HepG2 (cell line): Measurements from ENCODE around the gene MIDN. TPM values are rescaled to one million over a fixed set of nuclear protein-coding genes. Genes with fewer than 3 reads are reported as not detected.

Experiments used
- ATAC-seq: fragments of 200-7000 bp; cut with Tn5 transposase; 3 replicates; pipeline ENCODE4 v1.9.1; 2020; ENCODE audit warnings: mild to moderate bottlenecking, moderate library complexity
- BruUV-seq: library from RNA; stranded (reverse); fragments of 400-500 nt; replicated peaks from 2 replicates; lab custom pipeline; 2021; lab: Mats Ljungman, UMichigan
- CTCF ChIA-PET: fragments of 300-600 bp; formaldehyde crosslinking; extraction: SDS; loops from one replicate; lab custom pipeline; 2021; ENCODE audit warnings: low total read pairs, inconsistent platforms, low intra/inter-chr PET ratio; lab: Yijun Ruan, JAX
- POLR2A ChIA-PET: fragments of 350-600 bp; sonication (Branson Sonifier 250); formaldehyde crosslinking; loops from one replicate; lab custom pipeline; 2020; ENCODE audit warnings: antibody characterized with exemption, inconsistent platforms; lab: Yijun Ruan, JAX
- DNase-seq: peaks from one replicate; pipeline ENCODE4 v3.0.0-alpha.2; 2015; ENCODE audit warnings: low spot score
- FAIRE-seq: peaks from 3 replicates; lab custom pipeline; 2011; peaks lifted over from hg19 to GRCh38; lab: Jason Lieb, UNC
- H2AFZ ChIP-seq: one replicate; pipeline ENCODE4 v1.6.1; 2011; ENCODE audit warnings: low read length, inconsistent platforms
- H3K27ac ChIP-seq: fragments of 300-600 bp; 3 replicates; pipeline ENCODE4 v1.8.0; 2011; ENCODE audit warnings: mixed run types, mild to moderate bottlenecking, mixed read lengths, low read length, inconsistent platforms; ENCODE audit not compliant: insufficient read depth; ENCODE audit errors: extremely low read length
- H3K27me3 ChIP-seq, 2 experiments: fragments of 200-600 bp in 1 of 2; 2 replicates in 1 of 2; 3 replicates in 1 of 2; pipeline versions ENCODE4 v1.6.0 to v1.8.0; 2011; ENCODE audit warnings: low read length in 2 of 2, mild to moderate bottlenecking in 2 of 2, moderate library complexity in 2 of 2, inconsistent platforms in 1 of 2; ENCODE audit not compliant: insufficient read depth in 2 of 2, control insufficient read depth in 1 of 2
- H3K36me3 ChIP-seq, 2 experiments: fragments of 200-600 bp in 1 of 2; replicated peaks in 1 of 2; 2 replicates in 1 of 2; 3 replicates in 1 of 2; pipeline versions ENCODE4 v1.5.1 to v1.8.0; 2011; ENCODE audit warnings: low read length in 2 of 2, inconsistent platforms in 1 of 2; ENCODE audit not compliant: insufficient read depth in 2 of 2, control insufficient read depth in 1 of 2
- H3K4me1 ChIP-seq: 2 replicates; pipeline ENCODE4 v1.5.1; 2012; ENCODE audit warnings: low read length, inconsistent platforms; ENCODE audit not compliant: insufficient read depth
- H3K4me2 ChIP-seq: 2 replicates; pipeline ENCODE4 v1.6.0; 2011; ENCODE audit warnings: low read depth, low read length, inconsistent platforms
- H3K4me3 ChIP-seq, 3 experiments: fragments of 200-600 bp in 1 of 3; sonication (generic), shearing (Covaris generic) in 1 of 3; replicated peaks in 1 of 3; 2 replicates each; pipeline ENCODE4 v1.5.1; 2011 to 2016; ENCODE audit warnings: low read length in 3 of 3, inconsistent platforms in 2 of 3, low read depth in 2 of 3, mild to moderate bottlenecking in 2 of 3, control low read depth in 1 of 3, mixed read lengths in 1 of 3; ENCODE audit not compliant: insufficient read depth in 1 of 3
- H3K79me2 ChIP-seq: one replicate; pipeline ENCODE4 v1.6.1; 2011; ENCODE audit warnings: low read length, inconsistent platforms; ENCODE audit not compliant: insufficient read depth
- H3K9ac ChIP-seq: 2 replicates; pipeline ENCODE4 v1.6.0; 2011; ENCODE audit warnings: mild to moderate bottlenecking, low read depth, low read length, inconsistent platforms; ENCODE audit not compliant: insufficient read depth
- H3K9me3 ChIP-seq: 2 replicates; pipeline ENCODE4 v1.5.1; 2012; ENCODE audit warnings: mild to moderate bottlenecking, low read length
- H4K20me1 ChIP-seq: 2 replicates; pipeline ENCODE4 v1.6.0; 2011; ENCODE audit warnings: inconsistent platforms, mild to moderate bottlenecking, low read length, moderate library complexity; ENCODE audit not compliant: insufficient read depth
- CEBPB ChIP-seq: IDR thresholded peaks from 2 replicates; pipeline ENCODE4 v1.6.1; 2011; ENCODE audit warnings: low read depth, low read length, improper control_type of control experiment, borderline replicate concordance
- CEBPG ChIP-seq: IDR thresholded peaks from 2 replicates; pipeline ENCODE4 v1.6.1; 2016
- ISX ChIP-seq: sonication (generic); formaldehyde crosslinking; conservative IDR thresholded peaks from 2 replicates; pipeline ENCODE4 v1.5.0; 2020; ENCODE audit warnings: missing genetic modification reagents
- SPEN ChIP-seq: sonication (generic); formaldehyde crosslinking; IDR thresholded peaks from 2 replicates; pipeline ENCODE4 v1.5.1; 2020; ENCODE audit warnings: low read depth, mild to moderate bottlenecking, missing genetic modification reagents
- TCF7 ChIP-seq: sonication (generic); IDR thresholded peaks from 2 replicates; pipeline ENCODE4 v1.6.1; 2016; ENCODE audit warnings: antibody characterized with exemption, low read depth
- ZBTB7B ChIP-seq: sonication (generic); formaldehyde crosslinking; IDR thresholded peaks from 2 replicates; pipeline ENCODE4 v1.4.0; 2020; ENCODE audit warnings: missing genetic modification reagents
- ZFX ChIP-seq: sonication (generic); formaldehyde crosslinking; IDR thresholded peaks from 2 replicates; pipeline ENCODE4 v1.4.0; 2020; ENCODE audit warnings: mild to moderate bottlenecking, low read depth, missing genetic modification reagents, moderate library complexity
- ZNF605 ChIP-seq: sonication (generic); formaldehyde crosslinking; IDR thresholded peaks from 2 replicates; pipeline ENCODE4 v1.8.0; 2022; ENCODE audit warnings: mild to moderate bottlenecking, missing genetic modification reagents
- ZSCAN21 ChIP-seq: sonication (generic); formaldehyde crosslinking; IDR thresholded peaks from 2 replicates; pipeline ENCODE4 v1.8.0; 2022; ENCODE audit warnings: mild to moderate bottlenecking, missing genetic modification reagents, moderate library complexity, borderline replicate concordance
- WGBS: methylation state at CpG from one replicate; pipeline ENCODE4 v1.1.6; 2017; ENCODE audit warnings: low lambda C conversion rate; 5-methylcytosine and 5-hydroxymethylcytosine counted together
- in situ Hi-C: cut with HindIII; loops from 2 replicates; pipeline ENCODE4 v1.10.0; 2017; ENCODE audit warnings: low pct_unique_long_range_greater_than_20kb; ENCODE audit not compliant: extremely low pct_ligation_motif_present
- intact Hi-C: fragments of 100-400 bp; cut with micrococcal nuclease; formaldehyde crosslinking; loops from one replicate; pipeline ENCODE4 v1.10.0; 2022; ENCODE audit not compliant: unreplicated experiment
- polyA plus RNA-seq, 8 experiments: library from polyadenylated mRNA; depleted of rRNA in 3 of 8; stranded (reverse) in 7 of 8; unstranded in 1 of 8; fragments of >200 nt; fragmentation: Illumina TruSeq in 4 of 8; extraction: Trizol in 4 of 8; gene quantifications; 2 replicates each; pipeline versions ENCODE4 v1.2.1 to v1.2.3, GENCODE V29; 2011 to 2016; ENCODE audit warnings: low read depth in 4 of 8, missing spikeins in 1 of 8, mixed read lengths in 1 of 8; ENCODE audit not compliant: insufficient read depth in 1 of 8
- total RNA-seq, 5 experiments: library from RNA; depleted of rRNA; stranded (reverse); fragments of >200 nt; fragmentation: Illumina TruSeq; extraction: Trizol; gene quantifications; 2 replicates each; pipeline ENCODE4 v1.2.3, GENCODE V29; 2016; ENCODE audit warnings: low read depth in 1 of 5
- TF ChIP-seq, protein P1 (sequence below): sonication (generic); formaldehyde crosslinking; IDR thresholded peaks from 2 replicates; pipeline ENCODE4 v1.5.1; 2020; ENCODE audit warnings: missing genetic modification reagents, mild to moderate bottlenecking, borderline replicate concordance
- TF ChIP-seq, protein P2 (sequence below): sonication (generic); formaldehyde crosslinking; IDR thresholded peaks from 2 replicates; pipeline ENCODE4 v1.5.0; 2020; ENCODE audit warnings: missing genetic modification reagents, mild to moderate bottlenecking, borderline replicate concordance
- TF ChIP-seq, protein P3 (sequence below): sonication (generic); formaldehyde crosslinking; IDR thresholded peaks from 2 replicates; pipeline ENCODE4 v1.5.0; 2020; ENCODE audit warnings: missing genetic modification reagents
- TF ChIP-seq, protein P4 (sequence below): sonication (generic); formaldehyde crosslinking; IDR thresholded peaks from 2 replicates; pipeline ENCODE4 v1.4.0; 2020; ENCODE audit warnings: mild to moderate bottlenecking, missing genetic modification reagents

The MIDN gene
- total and polyA plus RNA-seq, 2 of the 13 experiments (the other 11 are each of a cell fraction or from before 2014, with no cell fraction given): 8.4 to 18.0 TPM

DNA sequence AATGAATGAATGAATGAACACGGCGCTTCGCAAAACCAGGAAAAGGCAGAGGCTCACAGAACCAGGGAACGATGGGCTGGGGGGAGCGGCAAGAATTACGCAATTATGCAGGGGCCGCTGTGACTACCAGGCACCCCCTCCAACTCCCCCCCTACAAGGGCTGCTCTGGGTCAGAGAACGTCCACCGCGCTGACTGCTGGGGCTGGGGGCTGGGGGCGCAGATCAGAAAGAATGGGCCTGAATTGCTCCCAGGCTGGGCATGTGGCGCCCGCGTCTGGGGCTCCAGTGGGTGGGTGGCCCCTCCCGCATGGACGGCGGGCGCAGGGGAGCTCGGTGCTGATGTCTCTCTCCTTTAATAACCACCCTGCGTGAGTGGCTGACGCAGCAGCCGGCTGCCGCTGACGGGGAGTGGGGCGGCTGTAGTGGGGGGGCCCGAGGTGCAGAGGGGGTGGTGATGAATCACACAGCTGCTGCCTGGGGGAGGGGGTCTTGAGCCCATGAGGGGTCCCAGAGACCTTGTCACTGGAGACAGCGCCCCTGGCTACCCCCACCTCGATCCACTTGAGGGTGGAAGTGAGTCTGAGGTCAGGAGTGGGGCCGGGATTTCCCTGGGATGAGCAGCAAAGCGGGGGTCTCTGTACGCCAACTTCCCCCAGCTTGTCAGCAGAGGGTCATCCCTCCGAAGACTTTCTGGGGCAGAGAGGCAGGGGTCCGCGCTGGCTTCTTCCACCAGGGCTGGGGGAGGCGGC, 19.3 kb downstream of the MIDN start (continued):
- TF ChIP-seq CEBPB: peak; percentile 76
- peak; percentile 36; the same call in 1 of the 2 replicates for TF ChIP-seq CEBPG (CRISPR knock-in tag)
- TF ChIP-seq, protein P1, sequence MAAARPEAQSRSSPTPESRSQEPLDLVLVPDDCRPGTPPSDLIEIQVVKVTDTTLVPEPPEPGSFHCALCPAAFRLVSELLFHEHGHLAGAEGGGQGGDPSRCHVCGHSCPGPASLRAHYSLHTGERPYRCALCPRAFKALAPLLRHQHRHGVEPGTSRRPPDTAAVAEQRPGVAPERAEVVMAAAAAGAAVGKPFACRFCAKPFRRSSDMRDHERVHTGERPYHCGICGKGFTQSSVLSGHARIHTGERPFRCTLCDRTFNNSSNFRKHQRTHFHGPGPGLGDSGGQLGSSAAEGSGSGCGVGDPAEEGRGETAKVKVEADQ (CRISPR knock-in tag): no peak
- TF ChIP-seq ZNF605 (CRISPR knock-in tag): 0 out of 2 replicates have a peak, but pooled peaks have one; percentile 31

DNA sequence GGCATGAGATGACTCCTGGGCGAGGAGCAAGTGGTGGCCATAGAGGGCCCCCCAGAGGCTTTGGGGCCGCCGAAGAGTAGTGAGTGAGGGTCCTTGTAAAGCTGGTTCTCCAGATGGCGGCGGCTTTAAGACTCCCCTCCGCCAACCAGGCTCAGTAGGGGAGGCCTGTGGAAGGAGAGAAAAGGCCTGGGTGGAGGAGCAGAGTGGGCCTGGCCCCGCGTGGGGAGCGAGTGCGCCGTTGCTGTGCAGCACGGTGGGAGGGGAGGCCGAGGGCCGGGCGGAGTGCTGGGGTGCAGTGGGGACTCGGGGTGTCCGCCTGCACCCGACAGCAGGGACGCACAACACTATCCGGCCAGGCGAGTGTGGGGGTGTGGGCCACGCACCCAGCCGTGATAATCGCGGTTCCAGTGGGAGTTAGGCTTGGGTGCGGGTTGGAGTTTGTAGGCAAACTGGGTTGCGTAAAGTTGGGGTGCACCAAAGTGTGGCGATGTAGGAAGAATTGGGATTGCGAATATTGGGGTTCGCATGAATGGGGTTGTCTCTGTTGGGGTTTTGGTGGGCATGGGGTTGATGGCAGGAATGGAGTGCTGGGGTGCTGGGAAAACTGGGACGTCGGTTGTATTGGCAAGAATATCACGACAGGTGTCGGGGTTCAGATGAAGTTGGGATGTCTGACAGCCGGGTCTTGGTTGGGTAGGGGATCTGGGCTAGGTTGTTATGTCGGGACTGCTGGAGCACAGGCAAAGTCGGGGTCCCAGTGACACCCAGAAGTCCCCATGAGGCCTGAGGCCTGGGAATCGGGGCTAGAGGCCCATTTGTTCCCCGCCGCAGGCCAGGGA, 20.1 kb downstream of the MIDN start:
- no peak for ATAC-seq
- H3K4me3 ChIP-seq: peak overlapping the region in 2 of 3 experiments; percentile 40 to 53; a peak in 4 of 6 replicates
- in situ Hi-C loops (no loop called here), intact Hi-C loops (loop anchor here (1.0 kb wide), 1 partner anchor 24 kb away; no protein-coding TSS in a partner anchor)
- H3K79me2 ChIP-seq: peaks cover 33% of the 10 kb centered on the region
- H3K27me3 ChIP-seq: no peaks in the 10 kb centered on the region
- ChIA-PET CTCF (interaction anchor here (1.2 to 3.8 kb wide), 2 partner anchors 16 to 25 kb away, joined by 4 to 60 read pairs; no protein-coding TSS in a partner anchor), POLR2A (interaction anchor here (0.5 to 11.5 kb wide), 53 partner anchors 11 to 408 kb away, joined by 3 to 668 read pairs (median 5); partner anchors contain the start of genes ARHGAP45, ATP5F1D, CBARP and CNN2)
- 74% methylated on average over 36 of the region's 40 CpGs for WGBS
- H3K9me3 ChIP-seq: no peaks in the 10 kb centered on the region
- H3K4me2 ChIP-seq: peak overlapping the region; percentile 66
- no peak for FAIRE-seq
- H3K27ac ChIP-seq: no peak overlapping the region
- no peak overlapping the region for H2AFZ ChIP-seq
- H3K4me1 ChIP-seq: peaks cover 76% of the 10 kb centered on the region
- peaks cover 13 to 30% of the 10 kb centered on the region in 2 experiments for H3K36me3 ChIP-seq
- no TSS peak for BruUV-seq
- DNase-seq: no peak
- peaks cover 31% of the 10 kb centered on the region for H4K20me1 ChIP-seq
- H3K9ac ChIP-seq: no peak overlapping the region
- TF ChIP-seq SPEN (CRISPR knock-in tag) (peak; percentile 65; the same call in 1 of the 2 replicates), ZSCAN21 (CRISPR knock-in tag) (no peak), ZFX (peak; percentile 50; the same call in 1 of the 2 replicates), ISX (CRISPR knock-in tag) (0 out of 2 replicates have a peak, but pooled peaks have one; percentile 41), TCF7 (no peak), ZBTB7B (peak; percentile 25; the same call in 1 of the 2 replicates)
- TF ChIP-seq, protein P2, sequence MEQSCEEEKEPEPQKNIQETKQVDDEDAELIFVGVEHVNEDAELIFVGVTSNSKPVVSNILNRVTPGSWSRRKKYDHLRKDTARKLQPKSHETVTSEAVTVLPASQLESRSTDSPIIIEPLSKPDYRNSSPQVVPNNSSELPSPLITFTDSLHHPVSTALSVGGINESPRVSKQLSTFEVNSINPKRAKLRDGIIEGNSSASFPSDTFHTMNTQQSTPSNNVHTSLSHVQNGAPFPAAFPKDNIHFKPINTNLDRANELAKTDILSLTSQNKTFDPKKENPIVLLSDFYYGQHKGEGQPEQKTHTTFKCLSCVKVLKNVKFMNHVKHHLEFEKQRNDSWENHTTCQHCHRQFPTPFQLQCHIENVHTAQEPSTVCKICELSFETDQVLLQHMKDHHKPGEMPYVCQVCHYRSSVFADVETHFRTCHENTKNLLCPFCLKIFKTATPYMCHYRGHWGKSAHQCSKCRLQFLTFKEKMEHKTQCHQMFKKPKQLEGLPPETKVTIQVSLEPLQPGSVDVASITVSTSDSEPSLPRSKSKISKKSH: 0 out of 2 replicates have a peak, but pooled peaks have one; percentile 5
- TF ChIP-seq, protein P3, sequence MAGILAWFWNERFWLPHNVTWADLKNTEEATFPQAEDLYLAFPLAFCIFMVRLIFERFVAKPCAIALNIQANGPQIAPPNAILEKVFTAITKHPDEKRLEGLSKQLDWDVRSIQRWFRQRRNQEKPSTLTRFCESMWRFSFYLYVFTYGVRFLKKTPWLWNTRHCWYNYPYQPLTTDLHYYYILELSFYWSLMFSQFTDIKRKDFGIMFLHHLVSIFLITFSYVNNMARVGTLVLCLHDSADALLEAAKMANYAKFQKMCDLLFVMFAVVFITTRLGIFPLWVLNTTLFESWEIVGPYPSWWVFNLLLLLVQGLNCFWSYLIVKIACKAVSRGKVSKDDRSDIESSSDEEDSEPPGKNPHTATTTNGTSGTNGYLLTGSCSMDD (CRISPR knock-in tag): no peak
- TF ChIP-seq, protein P4, sequence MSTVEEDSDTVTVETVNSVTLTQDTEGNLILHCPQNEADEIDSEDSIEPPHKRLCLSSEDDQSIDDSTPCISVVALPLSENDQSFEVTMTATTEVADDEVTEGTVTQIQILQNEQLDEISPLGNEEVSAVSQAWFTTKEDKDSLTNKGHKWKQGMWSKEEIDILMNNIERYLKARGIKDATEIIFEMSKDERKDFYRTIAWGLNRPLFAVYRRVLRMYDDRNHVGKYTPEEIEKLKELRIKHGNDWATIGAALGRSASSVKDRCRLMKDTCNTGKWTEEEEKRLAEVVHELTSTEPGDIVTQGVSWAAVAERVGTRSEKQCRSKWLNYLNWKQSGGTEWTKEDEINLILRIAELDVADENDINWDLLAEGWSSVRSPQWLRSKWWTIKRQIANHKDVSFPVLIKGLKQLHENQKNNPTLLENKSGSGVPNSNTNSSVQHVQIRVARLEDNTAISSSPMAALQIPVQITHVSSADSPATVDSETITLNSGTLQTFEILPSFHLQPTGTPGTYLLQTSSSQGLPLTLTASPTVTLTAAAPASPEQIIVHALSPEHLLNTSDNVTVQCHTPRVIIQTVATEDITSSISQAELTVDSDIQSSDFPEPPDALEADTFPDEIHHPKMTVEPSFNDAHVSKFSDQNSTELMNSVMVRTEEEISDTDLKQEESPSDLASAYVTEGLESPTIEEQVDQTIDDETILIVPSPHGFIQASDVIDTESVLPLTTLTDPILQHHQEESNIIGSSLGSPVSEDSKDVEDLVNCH (CRISPR knock-in tag): no peak
